ENCODE data around the gene MDK. TPM values are rescaled to one million over a fixed set of nuclear protein-coding genes. Genes with fewer than 3 reads are reported as not detected.
"Not testable (repeated sequence)": the region's sequence is repeated elsewhere in the genome, so short reads cannot be mapped to it uniquely, and the experiment has no call there.

MDK gene
- total and polyA plus RNA-seq, 2 of the 13 experiments (the other 11 are each of a cell fraction or from before 2014, with no cell fraction given), result 312 to 407 TPM

- TF ChIP-seq ZNF574 (CRISPR knock-in tag; IDR thresholded peaks at IDR 0.05), result peak; percentile 66
- peak; percentile 86 for TF ChIP-seq ZNF770 (CRISPR knock-in tag; IDR thresholded peaks at IDR 0.05)
- peak; percentile 35; the same call in 1 of the 2 replicates for TF ChIP-seq KAT7 (CRISPR knock-in tag; IDR thresholded peaks at IDR 0.05; ENCODE audit: borderline replicate concordance)
- TF ChIP-seq SMAD9 (CRISPR knock-in tag; IDR thresholded peaks at IDR 0.05), result peak; percentile 7; the same call in 1 of the 2 replicates
- peak; percentile 29; the same call in 1 of the 2 replicates for TF ChIP-seq ESRRA (CRISPR knock-in tag; IDR thresholded peaks at IDR 0.05; ENCODE audit: low read depth)
- 0 out of 2 replicates have a peak, but pooled peaks have one; percentile 56 for TF ChIP-seq GZF1 (CRISPR knock-in tag; IDR thresholded peaks at IDR 0.05)
- TF ChIP-seq PHF21A (CRISPR knock-in tag; IDR thresholded peaks at IDR 0.05), result 0 out of 2 replicates have a peak, but pooled peaks have one; percentile 32
- TF ChIP-seq SALL2 (CRISPR knock-in tag; IDR thresholded peaks at IDR 0.05), result peak; percentile 12; the same call in 1 of the 2 replicates
- TF ChIP-seq ZFX (CRISPR knock-in tag; IDR thresholded peaks at IDR 0.05; ENCODE audit: low read depth), result peak; percentile 93
- TF ChIP-seq ZNF564 (CRISPR knock-in tag; IDR thresholded peaks at IDR 0.05), result 0 out of 2 replicates have a peak, but pooled peaks have one; percentile 49
- TF ChIP-seq CCDC6 (CRISPR knock-in tag; IDR thresholded peaks at IDR 0.05), result 0 out of 2 replicates have a peak, but pooled peaks have one; percentile 22
- TF ChIP-seq ZSCAN21 (CRISPR knock-in tag; IDR thresholded peaks at IDR 0.05; ENCODE audit: borderline replicate concordance), result peak; percentile 65; the same call in 1 of the 2 replicates
- TF ChIP-seq SP1 (IDR thresholded peaks at IDR 0.05), result not testable (repeated sequence)
- TF ChIP-seq SP1 (CRISPR knock-in tag; IDR thresholded peaks at IDR 0.05), result 0 out of 2 replicates have a peak, but pooled peaks have one; percentile 14
- peak; percentile 93 for TF ChIP-seq ZNF263 (CRISPR knock-in tag; IDR thresholded peaks at IDR 0.05)
- peak; percentile 39; the same call in 1 of the 2 replicates for TF ChIP-seq SIX1 (CRISPR knock-in tag; IDR thresholded peaks at IDR 0.05; ENCODE audit: borderline replicate concordance)
- TF ChIP-seq BCL3 (CRISPR knock-in tag; IDR thresholded peaks at IDR 0.05), result peak; percentile 41; the same call in 1 of the 2 replicates
- peak; percentile 61 for TF ChIP-seq RBFOX2 (IDR thresholded peaks at IDR 0.05; ENCODE audit: low read depth, low read length)
- 0 out of 2 replicates have a peak, but pooled peaks have one; percentile 12 for TF ChIP-seq RXRB (CRISPR knock-in tag; IDR thresholded peaks at IDR 0.05; ENCODE audit: borderline replicate concordance)
- peak; percentile 55; the same call in 1 of the 2 replicates for TF ChIP-seq KAT8 (CRISPR knock-in tag; IDR thresholded peaks at IDR 0.05)
- TF ChIP-seq ZBTB20 (CRISPR knock-in tag; IDR thresholded peaks at IDR 0.05; ENCODE audit: borderline replicate concordance, low read depth), result peak; percentile 24; the same call in 1 of the 2 replicates
Measured at GRCh38 chr11:46379482-46380293, 1.8 kb upstream of the MDK start (continued).

All from HepG2 (cell line).